Astrocyte (in vitro differentiated cells and primary cell): ENCODE results near the gene DZIP1.

Source experiments
- CTCF ChIP-seq: IDR thresholded peaks from 2 replicates; pipeline ENCODE4 v1.5.1; 2011; ENCODE audit warnings: low read depth, mild to moderate bottlenecking, inconsistent platforms, low read length, moderate library complexity; ENCODE audit not compliant: insufficient read depth
- EZH2 ChIP-seq: IDR thresholded peaks from 2 replicates; pipeline ENCODE4 v1.6.1; 2012; ENCODE audit warnings: mild to moderate bottlenecking, low read length, inconsistent platforms; ENCODE audit not compliant: insufficient read depth

- no peak for TF ChIP-seq CTCF
- no peak for TF ChIP-seq EZH2
Measured at GRCh38 chr13:95643571-95643935, 953 bp downstream of the DZIP1 start.
